Astrocyte (in vitro differentiated cells and primary cell): ENCODE data around the gene ZBTB45. TPM values are rescaled to one million over a fixed set of nuclear protein-coding genes. Genes with fewer than 3 reads are reported as not detected.

Experiments used
- DNase-seq: peaks from one replicate; pipeline ENCODE4 v3.0.0-alpha.2; 2010; ENCODE audit warnings: low read depth
- FAIRE-seq: peaks from 2 replicates; lab custom pipeline; 2011; peaks lifted over from hg19 to GRCh38; lab: Jason Lieb, UNC
- H2AFZ ChIP-seq: 2 replicates; pipeline ENCODE4 v1.6.0; 2012; ENCODE audit warnings: low read depth, low read length, inconsistent platforms
- H3K27ac ChIP-seq: 2 replicates; pipeline ENCODE4 v1.5.1; 2011; ENCODE audit warnings: low read depth, low read length, inconsistent platforms
- H3K27me3 ChIP-seq: 2 replicates; pipeline ENCODE4 v1.6.0; 2011; ENCODE audit warnings: low read length, inconsistent platforms; ENCODE audit not compliant: insufficient read depth
- H3K36me3 ChIP-seq: 2 replicates; pipeline ENCODE4 v1.5.1; 2011; ENCODE audit warnings: low read length, inconsistent platforms; ENCODE audit not compliant: insufficient read depth
- H3K4me1 ChIP-seq: 2 replicates; pipeline ENCODE4 v1.5.1; 2011; ENCODE audit warnings: low read length, inconsistent platforms; ENCODE audit not compliant: insufficient read depth
- H3K4me2 ChIP-seq: 2 replicates; pipeline ENCODE4 v1.6.0; 2012; ENCODE audit warnings: low read length, inconsistent platforms
- H3K4me3 ChIP-seq: 2 replicates; pipeline ENCODE4 v1.5.1; 2011; ENCODE audit warnings: low read depth, mild to moderate bottlenecking, low read length, inconsistent platforms; ENCODE audit not compliant: insufficient read depth
- H3K79me2 ChIP-seq: 2 replicates; pipeline ENCODE4 v1.6.0; 2012; ENCODE audit warnings: mild to moderate bottlenecking, low read length, inconsistent platforms; ENCODE audit not compliant: insufficient read depth
- H3K9ac ChIP-seq: 2 replicates; pipeline ENCODE4 v1.6.0; 2012; ENCODE audit warnings: mild to moderate bottlenecking, low read length, inconsistent platforms
- H3K9me3 ChIP-seq: 2 replicates; pipeline ENCODE4 v1.5.1; 2012; ENCODE audit warnings: low read depth, mild to moderate bottlenecking, low read length, inconsistent platforms; ENCODE audit not compliant: insufficient read depth
- H4K20me1 ChIP-seq: 2 replicates; pipeline ENCODE4 v1.6.0; 2012; ENCODE audit warnings: low read length, inconsistent platforms; ENCODE audit not compliant: insufficient read depth
- H3K27ac Mint-ChIP-seq: one replicate; pipeline ENCODE4 v1.8.0; 2021; ENCODE audit warnings: mild to moderate bottlenecking, mixed read lengths; ENCODE audit not compliant: unreplicated experiment
- H3K27me3 Mint-ChIP-seq: one replicate; pipeline ENCODE4 v1.8.0; 2021; ENCODE audit warnings: low read depth, mixed read lengths; ENCODE audit not compliant: unreplicated experiment
- H3K36me3 Mint-ChIP-seq: one replicate; pipeline ENCODE4 v1.8.0; 2021; ENCODE audit warnings: low read depth, mixed read lengths; ENCODE audit not compliant: unreplicated experiment
- H3K4me1 Mint-ChIP-seq: one replicate; pipeline ENCODE4 v1.8.0; 2021; ENCODE audit warnings: low read depth, mixed read lengths; ENCODE audit not compliant: unreplicated experiment
- H3K4me3 Mint-ChIP-seq: one replicate; pipeline ENCODE4 v1.8.0; 2021; ENCODE audit warnings: mild to moderate bottlenecking, moderate library complexity, mixed read lengths; ENCODE audit not compliant: unreplicated experiment
- H3K9me3 Mint-ChIP-seq: one replicate; pipeline ENCODE4 v1.8.0; 2021; ENCODE audit warnings: mild to moderate bottlenecking, mixed read lengths; ENCODE audit not compliant: unreplicated experiment
- CTCF ChIP-seq: IDR thresholded peaks from 2 replicates; pipeline ENCODE4 v1.5.1; 2011; ENCODE audit warnings: low read depth, mild to moderate bottlenecking, inconsistent platforms, low read length, moderate library complexity; ENCODE audit not compliant: insufficient read depth
- EZH2 ChIP-seq: IDR thresholded peaks from 2 replicates; pipeline ENCODE4 v1.6.1; 2012; ENCODE audit warnings: mild to moderate bottlenecking, low read length, inconsistent platforms; ENCODE audit not compliant: insufficient read depth
- total RNA-seq: library from RNA; stranded (reverse); gene quantifications from 2 replicates; pipeline ENCODE4 v1.2.1, GENCODE V29; 2021

The ZBTB45 gene
- total RNA-seq, 1 donor from 2014 or later, result 16.3 TPM

- peaks cover 11% of the 10 kb centered on the region for H3K4me1 Mint-ChIP-seq
- FAIRE-seq, result no peak
- H3K27ac Mint-ChIP-seq, result no peak overlapping the region
- Histone ChIP-seq H3K79me2 (no peaks in the 10 kb centered on the region), H3K4me2 (no peak overlapping the region), H3K27me3 (no peaks in the 10 kb centered on the region), H3K27ac (no peak overlapping the region), H3K36me3 (no peaks in the 10 kb centered on the region), H3K9me3 (no peaks in the 10 kb centered on the region), H2AFZ (no peak overlapping the region), H3K4me1 (peaks cover 15% of the 10 kb centered on the region), H4K20me1 (no peaks in the 10 kb centered on the region), H3K4me3 (no peak overlapping the region), H3K9ac (no peak overlapping the region)
- no peak for DNase-seq
- H3K36me3 Mint-ChIP-seq, result peaks cover 9% of the 10 kb centered on the region
- no peaks in the 10 kb centered on the region for H3K9me3 Mint-ChIP-seq
- TF ChIP-seq EZH2, result no peak
- TF ChIP-seq CTCF, result no peak
- H3K27me3 Mint-ChIP-seq, result no peaks in the 10 kb centered on the region
- no peak overlapping the region for H3K4me3 Mint-ChIP-seq
Observed at GRCh38 chr19:58479736-58480480, 39.7 kb downstream of the ZBTB45 start.

- Histone ChIP-seq H3K9ac (no peak overlapping the region), H3K9me3 (no peaks in the 10 kb centered on the region), H4K20me1 (peaks cover 2% of the 10 kb centered on the region), H3K4me3 (no peak overlapping the region), H3K79me2 (no peaks in the 10 kb centered on the region), H3K36me3 (no peaks in the 10 kb centered on the region), H3K27ac (no peak overlapping the region), H3K4me2 (no peak overlapping the region), H3K4me1 (peaks cover 21% of the 10 kb centered on the region), H2AFZ (no peak overlapping the region), H3K27me3 (no peaks in the 10 kb centered on the region)
- Mint-ChIP-seq H3K36me3 (peaks cover 12% of the 10 kb centered on the region), H3K27ac (peak overlapping the region; percentile 69), H3K9me3 (no peaks in the 10 kb centered on the region), H3K27me3 (no peaks in the 10 kb centered on the region), H3K4me3 (no peak overlapping the region), H3K4me1 (peaks cover 17% of the 10 kb centered on the region)
- DNase-seq (no peak), FAIRE-seq (no peak)
- TF ChIP-seq EZH2, result no peak
- no peak for TF ChIP-seq CTCF
Observed at GRCh38 chr19:58479303-58479702, 40.3 kb downstream of the ZBTB45 start.

- Histone ChIP-seq H3K27ac (no peak overlapping the region), H3K9ac (no peak overlapping the region), H3K27me3 (no peaks in the 10 kb centered on the region), H3K79me2 (no peaks in the 10 kb centered on the region), H3K4me1 (peaks cover 31% of the 10 kb centered on the region), H3K36me3 (peaks cover 3% of the 10 kb centered on the region), H2AFZ (no peak overlapping the region), H3K9me3 (no peaks in the 10 kb centered on the region), H4K20me1 (peaks cover 16% of the 10 kb centered on the region), H3K4me3 (no peak overlapping the region), H3K4me2 (no peak overlapping the region)
- no peaks in the 10 kb centered on the region for H3K27me3 Mint-ChIP-seq
- peaks cover 26% of the 10 kb centered on the region for H3K4me1 Mint-ChIP-seq
- DNase-seq, result no peak
- no peak for FAIRE-seq
- H3K36me3 Mint-ChIP-seq, result peaks cover 17% of the 10 kb centered on the region
- TF ChIP-seq CTCF (no peak), EZH2 (no peak)
- H3K4me3 Mint-ChIP-seq, result no peak overlapping the region
- H3K9me3 Mint-ChIP-seq, result no peaks in the 10 kb centered on the region
- no peak overlapping the region for H3K27ac Mint-ChIP-seq
Observed at GRCh38 chr19:58477871-58478270, 41.7 kb downstream of the ZBTB45 start.
